Heart left ventricle (tissue), 13 donors: ENCODE results near the gene LRG1.

Source experiments
- CTCF ChIP-seq, 12 donors: fragments of 200-600 bp; sonication (generic) in 4 of 12; IDR thresholded peaks; one replicate each; pipeline versions ENCODE4 v1.5.0 to v1.8.0; 2018 to 2022; ENCODE audit warnings: antibody characterized with exemption in 12 of 12, mild to moderate bottlenecking in 5 of 12
- POLR2A ChIP-seq, 2 donors: fragments of 450-650 bp; IDR thresholded peaks; one replicate each; pipeline ENCODE4 v1.6.1; 2017; ENCODE audit warnings: antibody characterized with exemption in 2 of 2, mild to moderate bottlenecking in 2 of 2, moderate library complexity in 2 of 2
- donor health status: ischemic (EF 13 %, LVEDD 7.1; RV severe dilation, severe dysfunction).
- donor health status: DM: no; HTN: yes; CAD: no.
- donor health status: DM: no; HTN: no; CAD: no.
- donor health status: ischemic (EF 25% LVEDD 6.9; RV normal size, moderate dysfunction).
- donor health status: ischemic (EF 25% LVEDD 5.7; RV mildly dilated, moderate dysfunction).
- donor health status: ischemic (EF 35%, LVEDD 5.7; RV mildly dilated, moderate dysfunction).
- donor health status: nonischemic (EF 11% LVEDD 7.7; RV severe dilation, severe dysfunction).
- donor health status: DM: yes; HTN: yes; CAD: no.
- donor health status: PGD.
- donor health status: ischemic (EF 29% LVEDD 5.4; RV normal size, mild dysfunction).
- donor health status: nonischemic (EF 23%, LVEDD 6.1; RV moderate dilation, normal function).

GRCh38 chr19:4577020-4577782 lies 37.4 kb upstream of the LRG1 start:
- TF ChIP-seq CTCF (IDR thresholded peaks at IDR 0.05) = no peak
- TF ChIP-seq POLR2A (IDR thresholded peaks at IDR 0.05) = no peak
